H1 (cell line): ENCODE measurements around the gene CLDN14. TPM values are rescaled to one million over a fixed set of nuclear protein-coding genes. Genes with fewer than 3 reads are reported as not detected.
A peak's percentile ranks its signal among the peaks of the same experiment; 100 is the strongest.

Experiments
- CTCF ChIA-PET: fragments of 300-600 bp; sonication (Branson Sonifier 250); formaldehyde crosslinking; loops from one replicate; lab custom pipeline; 2021; ENCODE audit not compliant: partially characterized antibody; lab: Charles Lee
- POLR2A ChIA-PET: fragments of 300-600 bp; sonication (Branson Sonifier 250); formaldehyde crosslinking; loops from one replicate; lab custom pipeline; 2021; ENCODE audit warnings: inconsistent platforms; ENCODE audit not compliant: partially characterized antibody; lab: Charles Lee
- DNase-seq, 2 experiments: peaks; one replicate each; pipeline versions ENCODE4 v3.0.0 to v3.0.0-alpha.2; 2010 to 2022; ENCODE audit warnings: low spot score in 2 of 2, low read depth in 1 of 2, mixed read lengths in 1 of 2
- FAIRE-seq: peaks from 2 replicates; lab custom pipeline; 2011; peaks lifted over from hg19 to GRCh38; lab: Jason Lieb, UNC
- H2AFZ ChIP-seq: 2 replicates; pipeline ENCODE4 v1.8.1; 2012; ENCODE audit warnings: low read length, inconsistent platforms
- H2AK5ac ChIP-seq: 2 replicates; pipeline ENCODE4 v1.6.1; 2013; ENCODE audit warnings: low read depth, low read length
- H2BK120ac ChIP-seq: replicated peaks from 2 replicates; pipeline ENCODE3; 2013; ENCODE audit warnings: low read depth, low read length, inconsistent platforms
- H2BK12ac ChIP-seq: 2 replicates; pipeline ENCODE4 v1.6.1; 2013; ENCODE audit warnings: low read depth, low read length
- H2BK15ac ChIP-seq: 2 replicates; pipeline ENCODE4 v1.6.1; 2013; ENCODE audit warnings: low read length
- H2BK20ac ChIP-seq: 2 replicates; pipeline ENCODE4 v1.6.1; 2013; ENCODE audit warnings: low read length
- H2BK5ac ChIP-seq: 2 replicates; pipeline ENCODE4 v1.6.1; 2013; ENCODE audit warnings: low read depth, low read length
- H3K14ac ChIP-seq: 2 replicates; pipeline ENCODE4 v1.6.1; 2013; ENCODE audit warnings: inconsistent platforms; ENCODE audit not compliant: insufficient read length
- H3K18ac ChIP-seq: 2 replicates; pipeline ENCODE4 v1.6.1; 2013; ENCODE audit warnings: low read length; ENCODE audit errors: extremely low read depth
- H3K23ac ChIP-seq: 2 replicates; pipeline ENCODE4 v1.6.1; 2013; ENCODE audit warnings: inconsistent platforms; ENCODE audit not compliant: insufficient read length
- H3K23me2 ChIP-seq: 2 replicates; pipeline ENCODE4 v1.6.1; 2013; ENCODE audit warnings: low read depth, low read length
- H3K27ac ChIP-seq: 2 replicates; pipeline ENCODE4 v1.6.1; 2011; ENCODE audit warnings: low read depth, low read length, inconsistent platforms
- H3K27me3 ChIP-seq, 4 experiments: replicated peaks in 1 of 4; 1 replicate in 1 of 4; 2 replicates in 3 of 4; pipeline versions ENCODE4 v1.6.1 to v1.8.1; 2011 to 2013; ENCODE audit warnings: low read length in 3 of 4, mild to moderate bottlenecking in 3 of 4, inconsistent platforms in 2 of 4, mixed read lengths in 2 of 4, moderate library complexity in 1 of 4; ENCODE audit not compliant: control insufficient read depth in 3 of 4, insufficient read depth in 3 of 4; ENCODE audit errors: extremely low read depth in 1 of 4
- H3K36me3 ChIP-seq, 4 experiments: 2 replicates each; pipeline versions ENCODE4 v1.6.1 to v1.8.1; 2011 to 2013; ENCODE audit warnings: mild to moderate bottlenecking in 4 of 4, low read length in 3 of 4, moderate library complexity in 2 of 4, control low read depth in 1 of 4, inconsistent platforms in 1 of 4; ENCODE audit not compliant: insufficient read depth in 4 of 4, control insufficient read depth in 2 of 4
- H3K4ac ChIP-seq: replicated peaks from 2 replicates; pipeline ENCODE3; 2013; ENCODE audit warnings: low read length, low read depth, mixed read lengths, inconsistent platforms; ENCODE audit not compliant: insufficient read length
- H3K4me1 ChIP-seq, 4 experiments: replicated peaks in 1 of 4; 1 replicate in 1 of 4; 2 replicates in 3 of 4; pipeline versions ENCODE4 v1.6.1 to v1.8.1; 2011 to 2013; ENCODE audit warnings: low read length in 3 of 4, inconsistent platforms in 2 of 4, mixed read lengths in 1 of 4; ENCODE audit not compliant: insufficient read depth in 4 of 4, control insufficient read depth in 3 of 4
- H3K4me2 ChIP-seq, 2 experiments: 2 replicates each; pipeline versions ENCODE4 v1.6.1 to v1.8.1; 2011 to 2013; ENCODE audit warnings: low read depth in 2 of 2, low read length in 2 of 2, control low read depth in 1 of 2, inconsistent platforms in 1 of 2, mild to moderate bottlenecking in 1 of 2; ENCODE audit not compliant: insufficient read depth in 1 of 2
- H3K4me3 ChIP-seq, 4 experiments: fragments of 200-600, 300-600 bp in 1 of 4; sonication (generic), shearing (Covaris generic), sonication (Bioruptor Twin) in 1 of 4; 2 replicates each; pipeline versions ENCODE4 v1.5.1 to v1.8.1; 2011 to 2016; ENCODE audit warnings: low read length in 4 of 4, low read depth in 3 of 4, control low read depth in 2 of 4, inconsistent platforms in 2 of 4, mild to moderate bottlenecking in 2 of 4, mixed read lengths in 1 of 4, moderate library complexity in 1 of 4; ENCODE audit not compliant: insufficient read depth in 2 of 4; ENCODE audit errors: extremely low read depth in 1 of 4
- H3K56ac ChIP-seq: replicated peaks from 2 replicates; pipeline ENCODE3; 2013; ENCODE audit warnings: low read depth, mild to moderate bottlenecking, mixed read lengths, low read length, inconsistent platforms; ENCODE audit not compliant: insufficient read length
- H3K79me1 ChIP-seq: 2 replicates; pipeline ENCODE4 v1.6.1; 2013; ENCODE audit warnings: low read depth, low read length, control low read depth
- H3K79me2 ChIP-seq, 2 experiments: 2 replicates each; pipeline versions ENCODE4 v1.6.1 to v1.8.1; 2012 to 2013; ENCODE audit warnings: low read length in 2 of 2, mild to moderate bottlenecking in 2 of 2, inconsistent platforms in 1 of 2; ENCODE audit not compliant: insufficient read depth in 2 of 2, control insufficient read depth in 1 of 2
- H3K9ac ChIP-seq, 4 experiments: replicated peaks in 1 of 4; 1 replicate in 1 of 4; 2 replicates in 3 of 4; pipeline versions ENCODE4 v1.6.1 to v1.8.1; 2011 to 2013; ENCODE audit warnings: low read depth in 3 of 4, low read length in 3 of 4, control low read depth in 2 of 4, mild to moderate bottlenecking in 2 of 4, moderate library complexity in 2 of 4, inconsistent platforms in 1 of 4; ENCODE audit errors: extremely low read depth in 1 of 4
- H3K9me3 ChIP-seq, 2 experiments: 2 replicates each; pipeline versions ENCODE4 v1.6.1 to v1.8.1; 2012 to 2013; ENCODE audit warnings: mild to moderate bottlenecking in 2 of 2, moderate library complexity in 2 of 2, control low read depth in 1 of 2, inconsistent platforms in 1 of 2, low read depth in 1 of 2, low read length in 1 of 2, mixed read lengths in 1 of 2; ENCODE audit not compliant: insufficient read depth in 2 of 2
- H4K20me1 ChIP-seq, 2 experiments: replicated peaks in 1 of 2; 2 replicates each; pipeline versions ENCODE3 to v1.8.1; 2011 to 2013; ENCODE audit warnings: inconsistent platforms in 2 of 2, low read length in 2 of 2, mild to moderate bottlenecking in 1 of 2; ENCODE audit not compliant: insufficient read depth in 2 of 2, control insufficient read depth in 1 of 2
- H4K5ac ChIP-seq: 2 replicates; pipeline ENCODE4 v1.6.1; 2013; ENCODE audit warnings: low read length, low read depth, mixed read lengths, inconsistent platforms; ENCODE audit not compliant: insufficient read length
- H4K8ac ChIP-seq: 2 replicates; pipeline ENCODE4 v1.8.0; 2013; ENCODE audit warnings: mild to moderate bottlenecking, moderate library complexity, low read length, inconsistent platforms; ENCODE audit not compliant: insufficient read depth; ENCODE audit errors: extremely low read depth
- H4K91ac ChIP-seq: replicated peaks from 2 replicates; pipeline ENCODE3; 2013; ENCODE audit warnings: low read length, mixed read lengths, inconsistent platforms; ENCODE audit not compliant: insufficient read length
- CEBPB ChIP-seq: IDR thresholded peaks from 2 replicates; pipeline ENCODE4 v1.6.1; 2012; ENCODE audit warnings: low read depth, low read length
- CREB1 ChIP-seq: IDR thresholded peaks from 2 replicates; pipeline ENCODE4 v1.6.1; 2012; ENCODE audit warnings: inconsistent platforms
- CTBP2 ChIP-seq: IDR thresholded peaks from 2 replicates; pipeline ENCODE4 v1.7.0; 2011; ENCODE audit warnings: borderline replicate concordance, mild to moderate bottlenecking, moderate library complexity, mixed read lengths, low read length; ENCODE audit not compliant: insufficient read depth, insufficient read length
- KDM1A ChIP-seq: fragments of 200-600, 300-600 bp; sonication (generic); IDR thresholded peaks from 2 replicates; pipeline ENCODE4 v1.7.1; 2016; ENCODE audit warnings: mild to moderate bottlenecking, low read length, borderline replicate concordance
- NRF1 ChIP-seq: IDR thresholded peaks from 2 replicates; pipeline ENCODE4 v1.6.1; 2011; ENCODE audit warnings: mild to moderate bottlenecking, low read depth, low read length, improper control_type of control experiment
- POLR2A ChIP-seq, 2 experiments: IDR thresholded peaks; 1 replicate in 1 of 2; 2 replicates in 1 of 2; pipeline ENCODE4 v1.6.1; 2011; ENCODE audit warnings: low read depth in 2 of 2, low read length in 2 of 2, mild to moderate bottlenecking in 2 of 2; ENCODE audit errors: control extremely low read depth in 1 of 2
- RBBP5 ChIP-seq: IDR thresholded peaks from 2 replicates; pipeline ENCODE4 v1.7.1; 2012; ENCODE audit warnings: low read depth, mild to moderate bottlenecking, inconsistent platforms, low read length, moderate library complexity, borderline replicate concordance
- SIN3A ChIP-seq, 2 experiments: IDR thresholded peaks in 1 of 2; conservative IDR thresholded peaks in 1 of 2; 2 replicates each; pipeline ENCODE4 v1.6.1; 2011 to 2012; ENCODE audit warnings: low read length in 2 of 2, improper control_type of control experiment in 1 of 2, low read depth in 1 of 2, mild to moderate bottlenecking in 1 of 2
- TAF7 ChIP-seq: optimal IDR thresholded peaks from 2 replicates; pipeline ENCODE3; 2011; ENCODE audit warnings: low read depth, mild to moderate bottlenecking, inconsistent platforms, low read length, moderate library complexity, borderline replicate concordance
- WGBS, 2 experiments: shearing (Covaris generic) in 1 of 2; methylation state at CpG; one replicate each; pipeline versions ENCODE4 v1.1.6 to v1.1.7; 2013 to 2015; ENCODE audit warnings: low lambda C conversion rate in 2 of 2, mixed read lengths in 2 of 2, inconsistent platforms in 1 of 2, low coverage in 1 of 2, missing lambda C conversion rate in 1 of 2; ENCODE audit not compliant: insufficient replicate concordance in 2 of 2, insufficient coverage in 1 of 2, insufficient read length in 1 of 2; ENCODE audit errors: extremely low coverage in 1 of 2, missing lambda C conversion rate in 1 of 2; 5-methylcytosine and 5-hydroxymethylcytosine counted together
- polyA plus RNA-seq, 7 experiments: library from polyadenylated mRNA; depleted of rRNA in 3 of 7; stranded (reverse) in 5 of 7; unstranded in 2 of 7; fragments of >200 nt in 5 of 7; fragments of 200-250 nt in 2 of 7; gene quantifications; 1 replicate in 5 of 7; 2 replicates in 1 of 7; 4 replicates in 1 of 7; pipeline versions ENCODE4 v1.2.1 to v1.2.3, GENCODE V29; 2011 to 2013; ENCODE audit warnings: missing spikeins in 2 of 7, mixed read lengths in 2 of 7
- total RNA-seq: library from RNA; stranded (reverse); fragmentation: NEBNext Ultra II Directional; extraction: Animal tissue kit (Norgen Biotek cat#: 25700); gene quantifications from 2 replicates; pipeline ENCODE4 v1.2.1, GENCODE V29; 2021
- TF ChIP-seq, protein P1 (sequence below): IDR thresholded peaks from 2 replicates; pipeline ENCODE4 v1.6.1; 2011; ENCODE audit warnings: low read length, improper control_type of control experiment
- TF ChIP-seq, protein P2 (sequence below): IDR thresholded peaks from 2 replicates; pipeline ENCODE4 v1.6.1; 2012; ENCODE audit warnings: inconsistent platforms
- TF ChIP-seq, protein P3 (sequence below): IDR thresholded peaks from 2 replicates; pipeline ENCODE4 v1.6.1; 2012; ENCODE audit warnings: inconsistent platforms

CLDN14 gene
- total and polyA plus RNA-seq, 2 of the 8 experiments (the other 6 are each of a cell fraction or from before 2014, with no cell fraction given): 0.08 TPM; not detected in 1

DNA sequence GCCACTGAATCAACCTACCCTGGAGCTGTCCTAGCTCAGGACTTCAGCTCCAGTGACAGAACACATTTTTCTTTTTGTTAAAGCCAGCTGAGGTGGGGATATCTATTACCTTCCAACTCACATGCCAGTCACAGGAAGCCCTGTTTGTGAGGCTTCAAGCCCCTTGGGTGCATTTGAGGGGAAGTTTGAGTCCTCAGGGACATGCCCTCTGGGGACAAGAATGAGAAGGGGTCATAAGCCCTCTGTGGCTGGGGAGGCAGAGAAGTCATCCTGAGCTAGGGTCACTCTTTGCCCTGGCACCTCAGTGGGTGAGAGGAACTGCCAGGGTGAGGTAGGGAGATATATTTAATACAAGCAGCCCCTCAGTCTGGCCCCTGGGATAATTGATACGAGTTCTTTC lies 33.5 kb upstream of the CLDN14 start:
- H2AK5ac ChIP-seq: no peak overlapping the region
- H3K56ac ChIP-seq: no peak overlapping the region
- no peak overlapping the region for H2BK12ac ChIP-seq
- H2BK5ac ChIP-seq: no peak overlapping the region
- H3K27ac ChIP-seq: no peak overlapping the region
- FAIRE-seq (no peak), DNase-seq (no peak)
- H3K27me3 ChIP-seq: no peaks in the 10 kb centered on the region
- H2AFZ ChIP-seq: 0 out of 2 replicates have a peak overlapping the region, but pooled peaks have one; percentile 32
- no peak overlapping the region for H4K8ac ChIP-seq
- no peaks in the 10 kb centered on the region for H3K36me3 ChIP-seq
- H2BK20ac ChIP-seq: no peak overlapping the region
- H3K18ac ChIP-seq: no peak overlapping the region
- H3K23ac ChIP-seq: no peak overlapping the region
- no peaks in the 10 kb centered on the region for H4K20me1 ChIP-seq
- ChIA-PET CTCF (interaction anchor here (0.7 to 1.6 kb wide), 4 partner anchors 9 to 36 kb away, joined by 3 to 5 read pairs (median 3); no protein-coding TSS in a partner anchor), POLR2A (no interaction called here)
- no peak overlapping the region for H2BK120ac ChIP-seq
- H3K4me3 ChIP-seq: no peak overlapping the region
- H3K79me1 ChIP-seq: no peaks in the 10 kb centered on the region
- no peaks in the 10 kb centered on the region; the same call in 1 of the 2 replicates for H3K23me2 ChIP-seq
- H4K5ac ChIP-seq: no peak overlapping the region
- 89% methylated on average over 1 of the region's 1 CpG; no CpG with 5 or more reads in 1 of the 2 experiments for WGBS, 2 experiments
- H3K14ac ChIP-seq: no peak overlapping the region
- no peaks in the 10 kb centered on the region for H3K9me3 ChIP-seq
- no peak overlapping the region for H4K91ac ChIP-seq
- no peaks in the 10 kb centered on the region for H3K4me1 ChIP-seq
- H3K4ac ChIP-seq: no peak overlapping the region
- H3K4me2 ChIP-seq: no peak overlapping the region
- H2BK15ac ChIP-seq: no peak overlapping the region
- H3K79me2 ChIP-seq: no peaks in the 10 kb centered on the region
- no peak overlapping the region for H3K9ac ChIP-seq
- no peak for TF ChIP-seq KDM1A
- TF ChIP-seq, protein P1, sequence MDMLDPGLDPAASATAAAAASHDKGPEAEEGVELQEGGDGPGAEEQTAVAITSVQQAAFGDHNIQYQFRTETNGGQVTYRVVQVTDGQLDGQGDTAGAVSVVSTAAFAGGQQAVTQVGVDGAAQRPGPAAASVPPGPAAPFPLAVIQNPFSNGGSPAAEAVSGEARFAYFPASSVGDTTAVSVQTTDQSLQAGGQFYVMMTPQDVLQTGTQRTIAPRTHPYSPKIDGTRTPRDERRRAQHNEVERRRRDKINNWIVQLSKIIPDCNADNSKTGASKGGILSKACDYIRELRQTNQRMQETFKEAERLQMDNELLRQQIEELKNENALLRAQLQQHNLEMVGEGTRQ: no peak
- TF ChIP-seq CREB1: no peak
- TF ChIP-seq POLR2A (IDR thresholded peaks at IDR 0.05; ENCODE audit: control extremely low read depth in 1 of 2, low read depth in 2 of 2, low read length in 2 of 2): no peak
- TF ChIP-seq, protein P2, sequence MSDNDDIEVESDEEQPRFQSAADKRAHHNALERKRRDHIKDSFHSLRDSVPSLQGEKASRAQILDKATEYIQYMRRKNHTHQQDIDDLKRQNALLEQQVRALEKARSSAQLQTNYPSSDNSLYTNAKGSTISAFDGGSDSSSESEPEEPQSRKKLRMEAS: no peak
- TF ChIP-seq NRF1: no peak
- TF ChIP-seq CEBPB: no peak
- no peak for TF ChIP-seq TAF7
- no peak for TF ChIP-seq SIN3A (conservative IDR thresholded peaks at IDR 0.05 in 1 of 2, IDR thresholded peaks at IDR 0.05 in 1 of 2; ENCODE audit: low read depth in 1 of 2, low read length in 2 of 2)
- TF ChIP-seq RBBP5: no peak
- TF ChIP-seq CTBP2: no peak
- TF ChIP-seq, protein P3, sequence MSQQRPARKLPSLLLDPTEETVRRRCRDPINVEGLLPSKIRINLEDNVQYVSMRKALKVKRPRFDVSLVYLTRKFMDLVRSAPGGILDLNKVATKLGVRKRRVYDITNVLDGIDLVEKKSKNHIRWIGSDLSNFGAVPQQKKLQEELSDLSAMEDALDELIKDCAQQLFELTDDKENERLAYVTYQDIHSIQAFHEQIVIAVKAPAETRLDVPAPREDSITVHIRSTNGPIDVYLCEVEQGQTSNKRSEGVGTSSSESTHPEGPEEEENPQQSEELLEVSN: no peak
